Effector memory CD4-positive, alpha-beta T cell (primary cell): ENCODE data around the gene ITGBL1.

Experiments used
- DNase-seq, 3 donors: peaks; one replicate each; pipeline ENCODE4 v3.0.0-alpha.2; 2020
- H3K27ac ChIP-seq: 2 replicates; pipeline ENCODE4 v1.7.0; 2013; ENCODE audit warnings: mild to moderate bottlenecking, low read length, moderate library complexity; ENCODE audit not compliant: insufficient read depth, poor library complexity, severe bottlenecking
- H3K27me3 ChIP-seq: replicated peaks from 2 replicates; pipeline ENCODE4 v1.7.0; 2013; ENCODE audit warnings: mild to moderate bottlenecking, low read length; ENCODE audit not compliant: insufficient read depth, control insufficient read depth, poor library complexity, severe bottlenecking
- H3K36me3 ChIP-seq: 2 replicates; pipeline ENCODE4 v1.7.0; 2013; ENCODE audit warnings: mild to moderate bottlenecking, low read length, moderate library complexity; ENCODE audit not compliant: control insufficient read depth, insufficient read depth
- H3K4me1 ChIP-seq: 2 replicates; pipeline ENCODE4 v1.7.0; 2013; ENCODE audit warnings: low read length, mild to moderate bottlenecking; ENCODE audit not compliant: control insufficient read depth, insufficient read depth, poor library complexity, severe bottlenecking
- H3K4me3 ChIP-seq: 2 replicates; pipeline ENCODE4 v1.7.0; 2013; ENCODE audit warnings: low read length, low read depth, mild to moderate bottlenecking; ENCODE audit not compliant: insufficient read depth, poor library complexity, severe bottlenecking
- H3K9me3 ChIP-seq: 2 replicates; pipeline ENCODE4 v1.7.0; 2013; ENCODE audit warnings: mild to moderate bottlenecking, low read length, moderate library complexity; ENCODE audit not compliant: control insufficient read depth

Gene ITGBL1

DNA sequence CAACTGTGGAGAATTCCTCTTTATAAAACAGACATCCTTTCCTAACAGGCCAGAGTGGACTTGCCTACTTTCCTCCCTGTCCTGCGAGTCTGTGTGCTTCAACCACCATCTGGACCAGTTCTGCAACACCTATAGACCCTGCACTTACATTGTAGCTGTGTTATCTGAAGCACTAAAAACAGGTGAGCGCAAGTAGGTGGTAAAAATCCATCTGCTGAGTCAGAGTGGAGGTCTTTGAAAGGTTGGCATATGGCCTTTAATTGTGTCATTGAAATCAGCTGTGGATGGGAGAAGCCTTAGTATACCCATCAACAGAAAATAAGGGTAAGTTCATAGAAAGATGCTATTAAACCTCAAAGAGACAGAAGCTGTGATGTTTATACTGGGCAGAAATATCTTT, 28.6 kb upstream of the ITGBL1 start:
- Histone ChIP-seq H3K9me3 (no peaks in the 10 kb centered on the region), H3K36me3 (no peaks in the 10 kb centered on the region), H3K4me3 (no peak overlapping the region), H3K4me1 (no peaks in the 10 kb centered on the region), H3K27me3 (no peaks in the 10 kb centered on the region), H3K27ac (no peak overlapping the region)
- DNase-seq = no peak

- Histone ChIP-seq H3K4me3 (no peak overlapping the region), H3K4me1 (no peaks in the 10 kb centered on the region), H3K27me3 (no peaks in the 10 kb centered on the region), H3K27ac (no peak overlapping the region), H3K9me3 (no peaks in the 10 kb centered on the region), H3K36me3 (no peaks in the 10 kb centered on the region)
- DNase-seq = no peak
Observed at GRCh38 chr13:101424381-101425155, 27.9 kb upstream of the ITGBL1 start.

DNA sequence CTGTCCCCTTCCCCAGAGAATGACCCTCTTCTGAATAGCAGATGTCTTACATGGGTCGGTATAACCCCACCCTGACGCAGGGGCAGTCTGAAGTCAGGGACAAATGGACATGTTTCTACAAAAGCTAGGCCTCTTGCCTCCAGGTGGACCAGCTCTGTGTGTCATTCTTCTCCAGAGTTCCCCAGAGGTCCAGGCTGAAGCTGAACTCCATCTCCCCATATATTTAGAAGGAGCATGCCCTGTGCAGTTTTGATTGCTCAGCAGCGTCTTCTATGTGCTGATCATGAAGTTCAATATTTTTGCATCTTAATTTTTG, 27.4 kb upstream of the ITGBL1 start:
- no peak for DNase-seq
- Histone ChIP-seq H3K36me3 (no peaks in the 10 kb centered on the region), H3K4me1 (no peaks in the 10 kb centered on the region), H3K27ac (no peak overlapping the region), H3K27me3 (no peaks in the 10 kb centered on the region), H3K4me3 (no peak overlapping the region), H3K9me3 (no peaks in the 10 kb centered on the region)

- H3K9me3 ChIP-seq = no peaks in the 10 kb centered on the region
- no peaks in the 10 kb centered on the region for H3K4me1 ChIP-seq
- H3K36me3 ChIP-seq = no peaks in the 10 kb centered on the region
- no peaks in the 10 kb centered on the region for H3K27me3 ChIP-seq
- no peak overlapping the region for H3K27ac ChIP-seq
- no peak for DNase-seq
- no peak overlapping the region for H3K4me3 ChIP-seq
Observed at GRCh38 chr13:101425623-101426022, 26.9 kb upstream of the ITGBL1 start.

GRCh38 chr13:101429733-101430132, 22.7 kb upstream of the ITGBL1 start:
- Histone ChIP-seq H3K4me3 (no peak overlapping the region), H3K4me1 (no peaks in the 10 kb centered on the region), H3K36me3 (no peaks in the 10 kb centered on the region), H3K9me3 (no peaks in the 10 kb centered on the region), H3K27ac (no peak overlapping the region), H3K27me3 (peaks cover 4% of the 10 kb centered on the region)
- no peak for DNase-seq

DNA sequence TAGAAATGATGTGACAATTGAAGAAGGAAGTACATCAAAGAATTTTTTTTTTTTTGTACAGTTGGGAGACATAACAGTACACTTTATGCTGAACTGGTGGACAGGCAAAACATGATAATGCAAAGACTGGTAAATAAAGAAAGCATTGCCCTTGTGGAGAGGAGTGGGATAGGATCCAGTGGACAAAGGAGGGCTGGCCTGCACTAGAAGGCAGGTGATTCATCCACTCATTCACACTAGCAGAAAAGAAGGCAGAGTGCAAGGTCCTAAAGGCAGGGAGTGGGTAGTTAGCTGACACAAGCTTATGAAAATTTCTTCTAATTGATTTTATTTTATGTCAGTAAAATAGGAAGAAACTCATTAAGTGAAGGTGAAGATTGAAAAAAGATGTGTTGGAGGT, 18.6 kb upstream of the ITGBL1 start:
- no peaks in the 10 kb centered on the region for H3K36me3 ChIP-seq
- H3K9me3 ChIP-seq = no peaks in the 10 kb centered on the region
- no peak for DNase-seq
- H3K27ac ChIP-seq = no peak overlapping the region
- H3K4me3 ChIP-seq = no peak overlapping the region
- no peaks in the 10 kb centered on the region for H3K4me1 ChIP-seq
- peaks cover 4% of the 10 kb centered on the region for H3K27me3 ChIP-seq

- no peak for DNase-seq
- Histone ChIP-seq H3K36me3 (no peaks in the 10 kb centered on the region), H3K4me3 (no peak overlapping the region), H3K4me1 (no peaks in the 10 kb centered on the region), H3K27me3 (peaks cover 4% of the 10 kb centered on the region), H3K9me3 (no peaks in the 10 kb centered on the region), H3K27ac (no peak overlapping the region)
Observed at GRCh38 chr13:101434486-101434885, 18.0 kb upstream of the ITGBL1 start.

- H3K27ac ChIP-seq = no peak overlapping the region
- no peak overlapping the region for H3K4me3 ChIP-seq
- no peaks in the 10 kb centered on the region for H3K27me3 ChIP-seq
- no peaks in the 10 kb centered on the region for H3K36me3 ChIP-seq
- no peaks in the 10 kb centered on the region for H3K4me1 ChIP-seq
- no peaks in the 10 kb centered on the region for H3K9me3 ChIP-seq
- DNase-seq = no peak
Observed at GRCh38 chr13:101447852-101448251, 4.6 kb upstream of the ITGBL1 start.

DNA sequence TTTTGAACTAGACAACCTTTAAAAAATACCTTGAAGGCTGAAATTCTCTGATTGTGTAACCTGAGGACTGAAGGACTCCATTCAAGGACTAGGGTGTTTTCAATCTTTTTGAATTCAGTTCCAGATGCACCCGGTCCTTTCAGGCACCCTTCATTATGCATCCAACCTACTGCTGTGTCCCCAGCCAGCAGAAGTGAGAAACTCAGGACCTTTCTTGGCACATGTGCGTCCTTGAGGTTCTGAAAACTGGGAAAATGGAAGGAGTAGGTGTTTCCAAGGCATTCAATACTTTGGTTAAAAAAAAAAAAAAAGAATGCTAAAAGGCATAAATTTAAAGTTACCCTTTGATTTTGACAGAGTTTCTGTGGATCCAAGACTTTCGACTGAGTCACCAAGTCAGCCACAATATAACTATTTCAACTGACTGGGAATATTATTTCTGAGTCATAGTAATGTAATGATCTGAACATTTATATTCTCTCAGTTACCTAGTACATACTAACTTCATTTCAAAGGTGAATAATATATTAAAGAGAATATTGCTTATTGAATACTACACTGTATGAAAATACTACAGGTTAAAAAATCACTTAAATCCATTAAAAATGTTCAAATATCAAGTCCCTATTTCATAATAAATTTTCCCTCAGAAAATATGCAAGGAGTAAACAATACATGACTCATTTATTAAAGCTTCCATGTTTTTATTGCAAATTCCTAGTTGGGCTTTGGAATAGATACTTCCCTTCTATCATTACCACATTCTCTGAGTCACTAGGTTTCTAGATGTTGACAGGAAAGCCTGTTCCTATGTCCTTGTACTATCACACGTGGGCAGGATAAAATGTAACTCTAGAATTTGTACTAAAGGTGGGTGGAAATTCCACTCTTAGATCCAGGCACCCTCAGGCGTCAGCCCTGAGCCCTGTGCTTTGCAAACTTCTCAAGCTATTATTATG, 2.4 kb upstream of the ITGBL1 start:
- H3K27me3 ChIP-seq = no peaks in the 10 kb centered on the region
- H3K27ac ChIP-seq = no peak overlapping the region
- no peaks in the 10 kb centered on the region for H3K9me3 ChIP-seq
- no peak for DNase-seq
- H3K36me3 ChIP-seq = no peaks in the 10 kb centered on the region
- no peak overlapping the region for H3K4me3 ChIP-seq
- H3K4me1 ChIP-seq = no peaks in the 10 kb centered on the region

- H3K9me3 ChIP-seq = no peaks in the 10 kb centered on the region
- no peak overlapping the region for H3K4me3 ChIP-seq
- DNase-seq = no peak
- H3K27ac ChIP-seq = no peak overlapping the region
- H3K27me3 ChIP-seq = no peaks in the 10 kb centered on the region
- no peaks in the 10 kb centered on the region for H3K4me1 ChIP-seq
- no peaks in the 10 kb centered on the region for H3K36me3 ChIP-seq
Observed at GRCh38 chr13:101450749-101451130, 1.7 kb upstream of the ITGBL1 start.
